Measurements from ENCODE around the gene C1orf226.

DNA sequence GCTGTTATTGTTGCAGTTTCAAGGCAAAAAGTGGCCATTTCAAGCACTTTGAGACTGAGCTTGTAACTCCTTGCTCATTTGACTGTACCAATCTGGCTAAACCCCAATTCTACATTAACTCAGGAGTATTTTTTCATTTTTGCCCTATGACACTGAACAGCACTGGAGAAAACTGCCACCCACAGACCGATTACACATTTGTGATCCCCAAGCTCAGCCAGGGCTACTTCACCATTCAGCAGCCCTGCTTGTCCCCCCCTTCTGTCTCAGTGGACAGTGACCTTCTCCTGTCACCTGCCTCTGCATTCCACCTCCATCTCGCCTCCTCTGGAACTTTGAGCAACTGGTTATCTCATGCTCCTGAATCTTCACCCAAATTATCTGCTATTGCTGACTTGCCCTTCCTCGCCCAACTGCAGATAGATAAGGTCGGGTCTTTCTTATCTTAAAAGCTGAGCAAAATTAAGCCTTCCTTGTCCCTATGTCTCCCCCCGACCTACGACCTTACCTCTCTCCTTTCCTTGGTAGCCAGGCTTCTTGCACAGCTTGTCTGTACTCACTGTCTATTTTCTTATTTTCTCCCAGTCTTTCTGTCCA, 30.2 kb upstream of the C1orf226 start:
- TF ChIP-seq POLR2A (IDR thresholded peaks at IDR 0.05) = no peak
- TF ChIP-seq, protein P1, sequence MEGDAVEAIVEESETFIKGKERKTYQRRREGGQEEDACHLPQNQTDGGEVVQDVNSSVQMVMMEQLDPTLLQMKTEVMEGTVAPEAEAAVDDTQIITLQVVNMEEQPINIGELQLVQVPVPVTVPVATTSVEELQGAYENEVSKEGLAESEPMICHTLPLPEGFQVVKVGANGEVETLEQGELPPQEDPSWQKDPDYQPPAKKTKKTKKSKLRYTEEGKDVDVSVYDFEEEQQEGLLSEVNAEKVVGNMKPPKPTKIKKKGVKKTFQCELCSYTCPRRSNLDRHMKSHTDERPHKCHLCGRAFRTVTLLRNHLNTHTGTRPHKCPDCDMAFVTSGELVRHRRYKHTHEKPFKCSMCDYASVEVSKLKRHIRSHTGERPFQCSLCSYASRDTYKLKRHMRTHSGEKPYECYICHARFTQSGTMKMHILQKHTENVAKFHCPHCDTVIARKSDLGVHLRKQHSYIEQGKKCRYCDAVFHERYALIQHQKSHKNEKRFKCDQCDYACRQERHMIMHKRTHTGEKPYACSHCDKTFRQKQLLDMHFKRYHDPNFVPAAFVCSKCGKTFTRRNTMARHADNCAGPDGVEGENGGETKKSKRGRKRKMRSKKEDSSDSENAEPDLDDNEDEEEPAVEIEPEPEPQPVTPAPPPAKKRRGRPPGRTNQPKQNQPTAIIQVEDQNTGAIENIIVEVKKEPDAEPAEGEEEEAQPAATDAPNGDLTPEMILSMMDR (IDR thresholded peaks at IDR 0.05) = no peak

Measured in uterus (tissue), 2 donors.